Spleen (tissue), 11 donors: ENCODE results near the gene PLCB1. TPM values are rescaled to one million over a fixed set of nuclear protein-coding genes. Genes with fewer than 3 reads are reported as not detected.

Source experiments
- DNase-seq: peaks from one replicate; pipeline ENCODE4 v3.0.0-alpha.2; 2020
- H3K27ac ChIP-seq, 8 donors: fragments of 200-600 bp; sonication (generic) in 7 of 8; 1 replicate in 4 of 8; 2 replicates in 4 of 8; pipeline versions ENCODE4 v1.5.0 to v1.8.0; 2016 to 2021; ENCODE audit warnings: inconsistent platforms in 4 of 8, mild to moderate bottlenecking in 4 of 8, moderate library complexity in 1 of 8
- H3K27me3 ChIP-seq, 7 donors: fragments of 200-600 bp; sonication (generic) in 6 of 7; replicated peaks in 1 of 7; 1 replicate in 4 of 7; 2 replicates in 3 of 7; pipeline versions ENCODE4 v1.5.0 to v1.8.0; 2016 to 2021; ENCODE audit warnings: inconsistent platforms in 3 of 7, mild to moderate bottlenecking in 1 of 7
- H3K36me3 ChIP-seq, 6 donors: fragments of 200-600 bp; sonication (generic) in 5 of 6; 1 replicate in 4 of 6; 2 replicates in 2 of 6; pipeline versions ENCODE4 v1.5.0 to v1.8.0; 2016 to 2021; ENCODE audit warnings: inconsistent platforms in 2 of 6
- H3K4me1 ChIP-seq, 6 donors: fragments of 200-600 bp; sonication (generic) in 5 of 6; 1 replicate in 3 of 6; 2 replicates in 3 of 6; pipeline versions ENCODE4 v1.5.0 to v1.8.0; 2016 to 2021; ENCODE audit warnings: inconsistent platforms in 3 of 6
- H3K4me3 ChIP-seq, 8 donors: fragments of 200-600 bp; sonication (generic) in 7 of 8; 1 replicate in 4 of 8; 2 replicates in 4 of 8; pipeline versions ENCODE4 v1.5.0 to v1.8.0; 2016 to 2021; ENCODE audit warnings: inconsistent platforms in 4 of 8, mild to moderate bottlenecking in 4 of 8, moderate library complexity in 2 of 8
- H3K9me3 ChIP-seq, 8 donors: fragments of 200-600 bp; sonication (generic) in 7 of 8; 1 replicate in 4 of 8; 2 replicates in 4 of 8; pipeline versions ENCODE4 v1.5.0 to v1.8.0; 2016 to 2021; ENCODE audit warnings: inconsistent platforms in 4 of 8
- CTCF ChIP-seq, 11 experiments: fragments of 200-600 bp in 7 of 11; fragments of 450-650 bp in 4 of 11; sonication (generic) in 4 of 11; IDR thresholded peaks in 8 of 11; conservative IDR thresholded peaks in 3 of 11; 1 replicate in 7 of 11; 2 replicates in 4 of 11; pipeline versions ENCODE4 v1.4.0 to v1.8.0; 2016 to 2021; ENCODE audit warnings: antibody characterized with exemption in 11 of 11, inconsistent platforms in 4 of 11, mild to moderate bottlenecking in 1 of 11
- POLR2A ChIP-seq, 3 donors: fragments of 450-650 bp; IDR thresholded peaks; one replicate each; pipeline ENCODE4 v1.5.1; 2017; ENCODE audit warnings: antibody characterized with exemption in 3 of 3, mild to moderate bottlenecking in 1 of 3
- POLR2AphosphoS5 ChIP-seq, 3 donors: sonication (generic); formaldehyde crosslinking; IDR thresholded peaks; one replicate each; pipeline ENCODE4 v1.5.1; 2017; ENCODE audit warnings: antibody characterized with exemption in 3 of 3
- WGBS, 5 donors: extraction: QIAGEN DNeasy Blood & Tissue Kit in 3 of 5; methylation state at CpG; one replicate each; pipeline versions ENCODE4 v1.1.5 to v1.1.7; 2013 to 2018; 5-methylcytosine and 5-hydroxymethylcytosine counted together
- intact Hi-C: fragments of 100-400 bp; cut with DNase I; formaldehyde crosslinking; loops from one replicate; pipeline ENCODE4 v1.15.0; 2023; ENCODE audit warnings: low total_unique reads
- polyA plus RNA-seq, 3 donors: library from polyadenylated mRNA; stranded (reverse); fragments of 200-250 nt; gene quantifications; one replicate each; pipeline ENCODE4 v1.2.1, GENCODE V29; 2013
- total RNA-seq, 7 donors: library from RNA; depleted of rRNA in 3 of 7; stranded (reverse); fragments of >200 nt in 3 of 7; fragmentation: NEBNext Ultra II Directional in 4 of 7; extraction: Animal tissue kit (Norgen Biotek cat#: 25700) in 4 of 7; gene quantifications; one replicate each; pipeline versions ENCODE4 v1.1.0 to v1.2.1, GENCODE V29; 2016 to 2021
- donor health status: healthy with polysubstance abuse.
- donor health status: DM: no; HTN: no; CAD: no; lungs with moderate emphysema.
- donor health status: DM: no; HTN: no; CAD: no.
- donor health status: Bipolar disorder and iron deficiency.
- donor health status: healthy.
- donor health status: DM: no; HTN: no; CAD: no.
- donor health status: DM: yes; HTN: yes; CAD: no.

The PLCB1 gene
- total and polyA plus RNA-seq, 10 donors = 1.0 to 33.7 (median 16.2) TPM

- DNase-seq = no peak
- no peak for TF ChIP-seq POLR2AphosphoS5 (IDR thresholded peaks at IDR 0.05)
- Histone ChIP-seq H3K27ac (no peak overlapping the region), H3K27me3 (no peaks in the 10 kb centered on the region), H3K4me1 (no peaks in the 10 kb centered on the region), H3K4me3 (no peak overlapping the region), H3K36me3 (no peaks in the 10 kb centered on the region), H3K9me3 (no peaks in the 10 kb centered on the region)
- WGBS, 5 donors = 57 to 79% (median 64%) methylated on average over 4 of the region's 4 CpGs
- intact Hi-C loops = no loop called here
Measured at GRCh38 chr20:8757146-8757545, 625.1 kb downstream of the PLCB1 start.

GRCh38 chr20:8764344-8764962 lies 632.4 kb downstream of the PLCB1 start:
- Histone ChIP-seq H3K4me3 (no peak overlapping the region), H3K27ac (no peak overlapping the region), H3K27me3 (no peaks in the 10 kb centered on the region), H3K36me3 (peaks cover 0 to 32% (median 1%) of the 10 kb centered on the region in 6 donors), H3K4me1 (no peaks in the 10 kb centered on the region), H3K9me3 (no peaks in the 10 kb centered on the region)
- TF ChIP-seq POLR2A (IDR thresholded peaks at IDR 0.05) = no peak
- DNase-seq = no peak
- 58 to 80% (median 67%) methylated on average over 4 of the region's 4 CpGs for WGBS, 5 donors
- intact Hi-C loops = no loop called here

GRCh38 chr20:8766868-8767390 lies 634.9 kb downstream of the PLCB1 start:
- no peak overlapping the region for H3K4me3 ChIP-seq
- intact Hi-C loops = no loop called here
- 86 to 97% (median 94%) methylated on average over 5 of the region's 5 CpGs for WGBS, 5 donors

GRCh38 chr20:8774412-8774811 lies 642.3 kb downstream of the PLCB1 start:
- DNase-seq = no peak
- Histone ChIP-seq H3K9me3 (no peaks in the 10 kb centered on the region), H3K4me3 (no peak overlapping the region), H3K4me1 (no peaks in the 10 kb centered on the region), H3K27me3 (no peaks in the 10 kb centered on the region), H3K27ac (no peak overlapping the region), H3K36me3 (no peaks in the 10 kb centered on the region)
- intact Hi-C loops = no loop called here
- 73 to 89% (median 85%) methylated on average over 5 of the region's 5 CpGs for WGBS, 5 donors
- TF ChIP-seq CTCF (IDR thresholded peaks at IDR 0.05 in 8 of 11, conservative IDR thresholded peaks at IDR 0.05 in 3 of 11) (no peak), POLR2A (IDR thresholded peaks at IDR 0.05) (no peak), POLR2AphosphoS5 (IDR thresholded peaks at IDR 0.05) (no peak)

More at GRCh38 chr20:8766868-8767390, 634.9 kb downstream of the PLCB1 start:
- H3K4me1 ChIP-seq = no peaks in the 10 kb centered on the region
- no peak for DNase-seq
- no peak for TF ChIP-seq POLR2AphosphoS5 (IDR thresholded peaks at IDR 0.05)
- TF ChIP-seq CTCF (IDR thresholded peaks at IDR 0.05 in 8 of 11, conservative IDR thresholded peaks at IDR 0.05 in 3 of 11) = no peak
- no peak for TF ChIP-seq POLR2A (IDR thresholded peaks at IDR 0.05)
- H3K9me3 ChIP-seq = no peaks in the 10 kb centered on the region
- peaks cover 0 to 32% (median 1%) of the 10 kb centered on the region in 6 donors for H3K36me3 ChIP-seq
- no peak overlapping the region for H3K27ac ChIP-seq
- no peaks in the 10 kb centered on the region for H3K27me3 ChIP-seq

- intact Hi-C loops = no loop called here
- no peaks in the 10 kb centered on the region for H3K4me1 ChIP-seq
- H3K4me3 ChIP-seq = no peak overlapping the region
- H3K27ac ChIP-seq = no peak overlapping the region
- TF ChIP-seq POLR2AphosphoS5 (IDR thresholded peaks at IDR 0.05) = no peak
- no peak for TF ChIP-seq CTCF (IDR thresholded peaks at IDR 0.05 in 8 of 11, conservative IDR thresholded peaks at IDR 0.05 in 3 of 11)
- TF ChIP-seq POLR2A (IDR thresholded peaks at IDR 0.05) = no peak
- no peaks in the 10 kb centered on the region for H3K27me3 ChIP-seq
- H3K9me3 ChIP-seq = no peaks in the 10 kb centered on the region
- H3K36me3 ChIP-seq = no peaks in the 10 kb centered on the region
- WGBS, 5 donors = 86 to 93% (median 88%) methylated on average over 4 of the region's 4 CpGs
- DNase-seq = no peak
Measured at GRCh38 chr20:8777911-8778310, 645.8 kb downstream of the PLCB1 start.
